Epithelial cell of esophagus (primary cell): Measurements from ENCODE around the gene GPC3.

Source experiments
- DNase-seq: peaks from one replicate; pipeline ENCODE4 v3.0.0; 2010; ENCODE audit warnings: low read depth
- H3K4me3 ChIP-seq: 2 replicates; pipeline ENCODE4 v1.5.1; 2011; ENCODE audit warnings: mild to moderate bottlenecking, low read length, control low read depth
- CTCF ChIP-seq: IDR thresholded peaks from 2 replicates; pipeline ENCODE4 v1.5.1; 2011; ENCODE audit warnings: low read depth, mild to moderate bottlenecking, low read length, control low read depth, inconsistent platforms; ENCODE audit not compliant: insufficient read depth; ENCODE audit errors: missing control alignments

The GPC3 gene

GRCh38 chrX:133555782-133556458, 429.5 kb downstream of the GPC3 start:
- no peak for DNase-seq
- no peak overlapping the region for H3K4me3 ChIP-seq
- no peak for TF ChIP-seq CTCF

DNA sequence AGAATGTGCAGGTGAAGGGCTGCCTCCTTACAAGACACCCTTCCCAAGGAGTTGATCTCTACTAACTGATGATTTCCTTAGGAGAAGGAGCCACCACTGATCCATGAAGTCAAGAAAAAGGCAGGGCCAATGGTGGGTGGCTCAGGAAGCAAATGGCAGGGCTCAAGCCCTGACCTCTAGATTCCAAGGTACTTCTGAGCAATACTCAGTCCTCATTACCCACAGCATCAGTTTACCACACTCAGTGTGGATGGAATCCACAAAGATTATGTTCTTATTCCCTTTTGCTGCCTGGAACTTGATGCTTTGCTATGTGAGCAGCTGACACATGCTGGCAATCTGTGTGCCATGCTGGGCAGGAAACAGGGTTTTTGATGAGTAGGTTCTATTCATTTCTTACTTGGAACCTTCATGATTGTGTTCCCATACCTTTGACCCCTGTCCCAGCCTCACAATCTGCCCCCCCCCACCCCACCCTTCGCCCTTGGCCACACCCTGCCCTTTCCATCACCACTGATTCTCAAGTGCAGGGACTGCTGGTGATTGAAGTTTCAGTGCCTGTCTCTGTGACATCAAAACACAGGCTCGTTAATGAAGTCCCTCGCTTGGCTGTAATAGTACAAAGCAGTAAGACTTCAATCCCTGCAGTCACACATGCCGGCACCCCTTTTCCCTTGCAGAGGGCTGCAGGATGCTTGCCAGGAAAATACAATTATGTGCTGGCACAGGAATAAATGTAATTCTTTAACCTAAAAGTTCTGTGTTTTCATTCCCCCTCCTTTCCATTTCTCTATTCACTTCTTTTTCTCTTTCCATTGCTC, 434.5 kb downstream of the GPC3 start:
- TF ChIP-seq CTCF, result no peak
- H3K4me3 ChIP-seq, result no peak overlapping the region
- DNase-seq, result no peak

DNA sequence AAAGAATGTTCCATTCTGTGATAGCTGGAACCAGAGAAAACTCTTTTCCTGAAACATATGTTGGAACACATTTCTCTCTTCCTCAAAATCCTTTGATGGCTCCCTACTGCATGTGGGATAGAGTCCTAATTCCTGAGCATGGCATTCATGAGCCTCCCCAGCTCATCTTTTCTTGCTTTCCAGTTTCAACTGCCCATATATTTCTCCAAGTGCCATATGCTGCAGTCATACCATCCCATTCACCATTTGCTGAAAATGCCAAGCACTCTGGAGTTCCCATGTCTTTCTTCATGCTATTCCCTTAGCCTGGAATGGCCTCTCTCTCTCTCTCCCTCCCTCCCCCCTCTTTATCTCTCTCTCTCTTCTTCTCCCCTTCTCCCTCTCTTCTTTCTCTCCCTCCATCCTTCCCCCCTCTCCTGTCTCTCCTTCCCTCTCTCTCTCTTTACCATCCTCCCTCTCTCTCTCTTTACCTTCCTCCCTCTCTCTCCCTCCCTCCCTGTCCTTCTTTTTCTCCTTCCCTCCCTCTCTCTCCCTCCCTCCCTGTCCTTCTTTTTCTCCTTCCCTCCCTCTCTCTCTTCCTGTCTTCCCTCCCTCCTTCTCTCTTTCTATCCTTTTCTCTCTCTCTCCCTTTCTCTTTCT, 436.0 kb downstream of the GPC3 start:
- no peak for DNase-seq
- H3K4me3 ChIP-seq, result no peak overlapping the region
- TF ChIP-seq CTCF, result no peak

- no peak overlapping the region for H3K4me3 ChIP-seq
- TF ChIP-seq CTCF, result no peak
- DNase-seq, result no peak
These were observed 439.0 kb downstream of the GPC3 start for GRCh38 chrX:133546441-133546840.

DNA sequence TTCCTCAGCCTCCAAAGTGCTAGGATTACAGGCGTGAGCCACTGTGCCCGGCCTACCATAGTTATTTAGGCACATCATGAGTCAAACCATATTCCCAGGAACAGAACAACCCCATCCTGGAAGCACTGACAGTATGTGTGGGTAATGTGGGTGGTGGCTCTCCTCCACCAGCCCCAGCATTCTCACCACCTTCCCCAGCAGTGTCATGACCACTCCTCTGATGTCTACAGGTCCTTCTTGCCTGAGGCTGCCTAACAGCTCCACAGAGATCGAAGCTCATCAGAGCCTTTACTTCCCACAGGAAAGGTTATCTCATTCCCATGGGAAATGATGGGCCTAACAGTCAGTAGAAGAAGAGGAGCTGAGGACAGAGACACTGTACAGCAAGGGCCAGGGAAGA, 440.6 kb downstream of the GPC3 start:
- no peak for TF ChIP-seq CTCF
- H3K4me3 ChIP-seq, result no peak overlapping the region
- peak; percentile 20 for DNase-seq

DNA sequence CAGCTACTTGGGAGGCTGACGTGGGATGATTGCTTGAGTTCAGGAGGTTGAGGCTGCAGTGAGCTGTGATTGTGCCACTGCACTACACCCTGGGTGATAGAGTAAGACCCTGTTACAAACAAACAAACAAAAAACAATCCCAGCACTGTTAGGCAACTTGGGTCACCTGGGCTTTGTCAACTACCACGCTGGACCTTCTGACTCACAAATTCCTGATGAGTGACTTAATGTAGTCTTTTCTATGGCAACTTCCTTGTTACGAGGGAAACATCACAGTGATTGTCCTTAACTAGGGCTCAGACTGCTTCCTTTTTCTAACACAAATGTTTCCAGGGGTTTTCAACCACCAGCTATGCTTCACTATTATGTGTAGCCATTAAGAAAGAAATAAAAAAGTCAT, 441.3 kb downstream of the GPC3 start:
- no peak for TF ChIP-seq CTCF
- peak; percentile 87 for DNase-seq
- H3K4me3 ChIP-seq, result no peak overlapping the region
